ENCODE data around the gene LGALS7B. TPM values are rescaled to one million over a fixed set of nuclear protein-coding genes. Genes with fewer than 3 reads are reported as not detected.

LGALS7B gene
- total and polyA plus RNA-seq, 2 of the 8 experiments (the other 6 are each of a cell fraction or from before 2014, with no cell fraction given) = 3.6 TPM; not detected in 1

DNA sequence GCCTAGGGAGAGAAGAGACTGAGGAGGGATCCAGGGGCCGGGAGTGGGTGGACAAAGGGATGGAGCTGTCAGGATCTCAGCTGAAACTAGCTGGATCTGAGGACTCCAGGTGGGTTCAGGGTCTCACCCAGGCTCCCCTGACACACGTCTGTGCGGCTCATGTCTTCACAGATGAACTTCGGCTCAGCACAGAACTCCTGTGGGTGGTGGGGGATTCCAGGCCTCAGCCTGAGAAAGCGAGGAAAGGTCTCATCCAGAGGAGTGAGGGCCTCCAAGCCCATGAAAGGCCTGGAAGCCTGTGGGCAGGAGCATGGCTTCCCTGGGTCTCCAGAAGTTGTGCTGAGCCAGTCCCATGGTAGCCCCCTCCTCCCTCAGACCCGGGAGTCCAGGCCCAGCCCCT, 46.1 kb upstream of the LGALS7B start:
- Histone ChIP-seq H4K91ac (replicated peaks; ENCODE audit: insufficient read length, low read length) (no peak overlapping the region), H4K5ac (ENCODE audit: insufficient read length, low read depth, low read length) (no peak overlapping the region), H3K36me3 (ENCODE audit: control insufficient read depth in 2 of 4, insufficient read depth in 4 of 4, low read length in 3 of 4) (no peaks in the 10 kb centered on the region), H3K9me3 (ENCODE audit: insufficient read depth in 2 of 2, low read depth in 1 of 2, low read length in 1 of 2) (no peaks in the 10 kb centered on the region), H3K23ac (ENCODE audit: insufficient read length) (no peak overlapping the region), H4K8ac (ENCODE audit: extremely low read depth, insufficient read depth, low read length) (no peak overlapping the region), H3K79me1 (ENCODE audit: low read depth, low read length) (no peaks in the 10 kb centered on the region), H3K79me2 (ENCODE audit: control insufficient read depth in 1 of 2, insufficient read depth in 2 of 2, low read length in 2 of 2) (no peaks in the 10 kb centered on the region), H3K4me2 (ENCODE audit: insufficient read depth in 1 of 2, low read depth in 2 of 2, low read length in 2 of 2) (no peak overlapping the region), H3K56ac (replicated peaks; ENCODE audit: insufficient read length, low read depth, low read length) (no peak overlapping the region), H2BK12ac (ENCODE audit: low read depth, low read length) (no peak overlapping the region), H2BK15ac (ENCODE audit: low read length) (no peak overlapping the region), H2BK20ac (ENCODE audit: low read length) (no peak overlapping the region), H3K23me2 (ENCODE audit: low read depth, low read length) (no peaks in the 10 kb centered on the region), H3K4ac (replicated peaks; ENCODE audit: insufficient read length, low read depth, low read length) (no peak overlapping the region), H3K27ac (ENCODE audit: low read depth, low read length) (no peak overlapping the region), H3K14ac (ENCODE audit: insufficient read length) (no peak overlapping the region), H2BK5ac (ENCODE audit: low read depth, low read length) (no peak overlapping the region), H3K27me3 (replicated peaks in 1 of 4; ENCODE audit: control insufficient read depth in 3 of 4, extremely low read depth in 1 of 4, insufficient read depth in 3 of 4, low read length in 3 of 4) (peaks cover 0 to 11% (median 4%) of the 10 kb centered on the region in 4 experiments; a peak in 5 of 7 replicates), H2AK5ac (ENCODE audit: low read depth, low read length) (no peak overlapping the region), H4K20me1 (replicated peaks in 1 of 2; ENCODE audit: control insufficient read depth in 1 of 2, insufficient read depth in 2 of 2, low read length in 2 of 2) (no peaks in the 10 kb centered on the region), H3K4me3 (ENCODE audit: extremely low read depth in 1 of 4, insufficient read depth in 2 of 4, low read depth in 3 of 4, low read length in 4 of 4) (no peak overlapping the region), H2AFZ (ENCODE audit: low read length) (no peak overlapping the region), H2BK120ac (replicated peaks; ENCODE audit: low read depth, low read length) (no peak overlapping the region), H3K18ac (ENCODE audit: extremely low read depth, low read length) (no peak overlapping the region), H3K4me1 (replicated peaks in 1 of 4; ENCODE audit: control insufficient read depth in 3 of 4, insufficient read depth in 4 of 4, low read length in 3 of 4) (no peaks in the 10 kb centered on the region; a peak in 1 of 7 replicates), H3K9ac (replicated peaks in 1 of 4; ENCODE audit: extremely low read depth in 1 of 4, low read depth in 3 of 4, low read length in 3 of 4) (no peak overlapping the region; a peak in 1 of 7 replicates)
- WGBS, 2 experiments (ENCODE audit: extremely low coverage in 1 of 2, insufficient coverage in 1 of 2, insufficient read length in 1 of 2, insufficient replicate concordance in 2 of 2, low coverage in 1 of 2, low lambda C conversion rate in 2 of 2, missing lambda C conversion rate in 1 of 2) = 96% methylated on average over 4 of the region's 6 CpGs; no CpG with 5 or more reads in 1 of the 2 experiments
- CTCF ChIA-PET (ENCODE audit: partially characterized antibody) = interaction anchor here (0.6 to 1.4 kb wide), 2 partner anchors 12 to 439 kb away, joined by 3 read pairs; no protein-coding TSS in a partner anchor
- DNase-seq (ENCODE audit: low read depth in 1 of 2, low spot score in 2 of 2) (no peak), FAIRE-seq (no peak)
- POLR2A ChIA-PET (ENCODE audit: partially characterized antibody) = interaction anchor here (0.7 to 1.2 kb wide), 2 partner anchors 110 to 145 kb away, joined by 3 read pairs; no protein-coding TSS in a partner anchor
- TF ChIP-seq KDM1A (IDR thresholded peaks at IDR 0.05; ENCODE audit: borderline replicate concordance, low read length) (no peak), SUZ12 (IDR thresholded peaks at IDR 0.05; ENCODE audit: low read length) (no peak), HDAC6 (IDR thresholded peaks at IDR 0.05; ENCODE audit: low read depth, low read length) (no peak), TAF7 (optimal IDR thresholded peaks at IDR 0.05; ENCODE audit: borderline replicate concordance, low read depth, low read length) (no peak), MAFK (IDR thresholded peaks at IDR 0.05; ENCODE audit: low read depth, low read length) (no peak)
